AG04450 (cell line): ENCODE results near the gene CCM2. TPM values are rescaled to one million over a fixed set of nuclear protein-coding genes. Genes with fewer than 3 reads are reported as not detected.

Source experiments
- CTCF ChIA-PET: fragments of 300-600, 350-600 bp; formaldehyde crosslinking; extraction: SDS; loops from one replicate; lab custom pipeline; 2022; ENCODE audit warnings: antibody characterized with exemption, inconsistent platforms; lab: Charles Lee
- POLR2A ChIA-PET: fragments of 350-600 bp; formaldehyde crosslinking; extraction: SDS; loops from one replicate; lab custom pipeline; 2021; ENCODE audit warnings: antibody characterized with exemption, inconsistent platforms; lab: Yijun Ruan, JAX
- DNase-seq: peaks from one replicate; pipeline ENCODE4 v3.0.0-alpha.2; 2011; ENCODE audit warnings: low read depth, low spot score
- H3K27ac ChIP-seq: one replicate; pipeline ENCODE4 v1.5.1; 2012; ENCODE audit warnings: low read depth, low read length, control low read depth
- H3K27me3 ChIP-seq: one replicate; pipeline ENCODE4 v1.6.0; 2012; ENCODE audit warnings: low read length; ENCODE audit not compliant: control insufficient read depth, insufficient read depth
- H3K4me3 ChIP-seq: 2 replicates; pipeline ENCODE4 v1.5.1; 2011; ENCODE audit warnings: mild to moderate bottlenecking, low read depth, low read length, control low read depth
- H3K9me3 ChIP-seq: 2 replicates; pipeline ENCODE4 v1.5.1; 2012; ENCODE audit warnings: low read length; ENCODE audit not compliant: control insufficient read depth, insufficient read depth
- CTCF ChIP-seq: IDR thresholded peaks from 2 replicates; pipeline ENCODE4 v1.5.1; 2011; ENCODE audit warnings: low read depth, low read length, control low read depth, inconsistent platforms
- polyA plus RNA-seq: library from polyadenylated mRNA; depleted of rRNA; stranded (reverse); fragments of >200 nt; gene quantifications from 2 replicates; pipeline ENCODE4 v1.2.3, GENCODE V29; 2011

The CCM2 gene
- polyA plus RNA-seq, 1 experiment: 24.7 TPM

- no peaks in the 10 kb centered on the region; the same call in 1 of the 2 replicates for H3K9me3 ChIP-seq
- DNase-seq: no peak
- TF ChIP-seq CTCF: no peak
- no peak overlapping the region for H3K27ac ChIP-seq
- peaks cover 11% of the 10 kb centered on the region for H3K27me3 ChIP-seq
- CTCF ChIA-PET: no interaction called here
- POLR2A ChIA-PET: no interaction called here
- H3K4me3 ChIP-seq: no peak overlapping the region
Measured at GRCh38 chr7:44965441-44965903, 34.5 kb upstream of the CCM2 start.

GRCh38 chr7:44965937-44966730 is 33.9 kb upstream of the CCM2 start:
- CTCF ChIA-PET: no interaction called here
- H3K4me3 ChIP-seq: no peak overlapping the region
- TF ChIP-seq CTCF: no peak

GRCh38 chr7:44966731-44967538 is 33.1 kb upstream of the CCM2 start:
- TF ChIP-seq CTCF: no peak
- Histone ChIP-seq H3K27me3 (peaks cover 12% of the 10 kb centered on the region), H3K27ac (no peak overlapping the region), H3K9me3 (no peaks in the 10 kb centered on the region; the same call in 1 of the 2 replicates), H3K4me3 (no peak overlapping the region)
- DNase-seq: no peak
- CTCF ChIA-PET: interaction anchor here (1.5 kb wide), 1 partner anchor 169 kb away, joined by 3 read pairs; no protein-coding TSS in a partner anchor
- POLR2A ChIA-PET: no interaction called here

More at GRCh38 chr7:44965937-44966730, 33.9 kb upstream of the CCM2 start:
- Histone ChIP-seq H3K9me3 (no peaks in the 10 kb centered on the region; the same call in 1 of the 2 replicates), H3K27me3 (peaks cover 14% of the 10 kb centered on the region), H3K27ac (no peak overlapping the region)
- no peak for DNase-seq
- POLR2A ChIA-PET: no interaction called here

- Histone ChIP-seq H3K9me3 (no peaks in the 10 kb centered on the region; the same call in 1 of the 2 replicates), H3K27me3 (peaks cover 6% of the 10 kb centered on the region), H3K27ac (no peak overlapping the region), H3K4me3 (no peak overlapping the region)
- DNase-seq: no peak
- POLR2A ChIA-PET: no interaction called here
- CTCF ChIA-PET: interaction anchor here (1.5 kb wide), 1 partner anchor 168 kb away, joined by 3 read pairs; no protein-coding TSS in a partner anchor
- peak; percentile 34 for TF ChIP-seq CTCF
Measured at GRCh38 chr7:44967571-44968446, 32.2 kb upstream of the CCM2 start.
